Activated T-cell treated with anti-CD3 and anti-CD28 coated beads, Interleukin-2, amount 50 U/mL, for 24 hours (primary cell): Measurements from ENCODE around the gene SLC34A3.

Experiments used
- DNase-seq: peaks from one replicate; pipeline ENCODE4 v3.0.0-alpha.2; 2020
- H3K27ac Mint-ChIP-seq: 2 replicates; pipeline ENCODE4 v1.8.0; 2020; ENCODE audit warnings: mild to moderate bottlenecking, mixed read lengths
- H3K27me3 Mint-ChIP-seq: 2 replicates; pipeline ENCODE4 v1.8.0; 2020; ENCODE audit warnings: mixed read lengths
- H3K36me3 Mint-ChIP-seq: 2 replicates; pipeline ENCODE4 v1.8.0; 2020; ENCODE audit warnings: low read depth, mixed read lengths
- H3K4me1 Mint-ChIP-seq: 2 replicates; pipeline ENCODE4 v1.8.0; 2020; ENCODE audit warnings: low read depth, mixed read lengths
- H3K4me3 Mint-ChIP-seq: 2 replicates; pipeline ENCODE4 v1.8.0; 2020; ENCODE audit warnings: mild to moderate bottlenecking, moderate library complexity, mixed read lengths
- H3K9me3 Mint-ChIP-seq: 2 replicates; pipeline ENCODE4 v1.8.0; 2020; ENCODE audit warnings: mixed read lengths

SLC34A3 gene

GRCh38 chr9:137219757-137220316 lies 10.9 kb upstream of the SLC34A3 start:
- DNase-seq, result no peak
- Mint-ChIP-seq H3K4me1 (peaks cover 9% of the 10 kb centered on the region), H3K36me3 (peaks cover 31% of the 10 kb centered on the region), H3K27ac (no peak overlapping the region), H3K9me3 (no peaks in the 10 kb centered on the region), H3K27me3 (no peaks in the 10 kb centered on the region), H3K4me3 (no peak overlapping the region)

DNA sequence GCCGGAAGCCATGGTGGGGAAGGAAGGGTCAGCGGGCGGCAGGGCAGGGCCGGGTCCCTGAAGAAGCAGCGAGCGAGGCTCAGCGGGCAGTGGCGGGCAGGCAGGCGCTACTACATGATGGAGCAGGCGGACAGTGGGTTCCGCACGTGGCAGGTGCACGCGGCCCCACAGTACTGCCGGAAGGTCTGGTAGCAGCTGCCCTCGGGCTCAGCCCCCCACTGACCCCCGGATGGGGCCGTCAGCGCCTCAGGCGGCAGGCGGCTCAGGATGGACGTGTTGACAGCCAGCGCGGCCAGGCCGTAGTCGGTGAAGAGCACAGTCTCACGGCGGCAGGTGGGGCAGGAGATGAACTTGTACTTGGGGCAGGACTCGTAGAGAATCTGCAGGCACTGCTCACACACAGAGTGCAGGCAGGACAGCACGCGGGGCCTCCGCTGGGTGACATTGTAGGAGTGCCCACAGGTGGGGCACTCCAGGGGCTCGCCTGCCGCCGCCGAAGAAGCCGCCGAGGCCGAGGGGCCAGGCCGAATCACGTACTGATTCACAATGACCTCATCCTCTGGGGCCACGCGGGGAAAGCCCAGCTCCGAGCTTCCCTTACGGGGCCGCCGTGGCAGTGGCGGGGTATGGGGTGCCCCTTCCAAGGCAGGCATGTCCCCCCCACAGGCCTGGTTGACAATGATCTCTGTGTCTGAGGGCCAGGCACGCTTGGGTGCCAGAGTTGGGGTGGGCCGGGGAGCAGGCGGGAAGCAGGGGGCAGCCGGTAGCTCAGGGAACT lies 10.2 kb upstream of the SLC34A3 start:
- peaks cover 26% of the 10 kb centered on the region for H3K36me3 Mint-ChIP-seq
- no peaks in the 10 kb centered on the region for H3K27me3 Mint-ChIP-seq
- H3K9me3 Mint-ChIP-seq, result no peaks in the 10 kb centered on the region
- H3K4me3 Mint-ChIP-seq, result peak overlapping the region; percentile 39
- peaks cover 11% of the 10 kb centered on the region for H3K4me1 Mint-ChIP-seq
- DNase-seq, result no peak
- H3K27ac Mint-ChIP-seq, result no peak overlapping the region

GRCh38 chr9:137221095-137221505 lies 9.6 kb upstream of the SLC34A3 start:
- Mint-ChIP-seq H3K4me1 (peaks cover 11% of the 10 kb centered on the region), H3K4me3 (peak overlapping the region; percentile 39), H3K27ac (no peak overlapping the region), H3K9me3 (no peaks in the 10 kb centered on the region), H3K36me3 (peaks cover 20% of the 10 kb centered on the region), H3K27me3 (no peaks in the 10 kb centered on the region)
- no peak for DNase-seq

GRCh38 chr9:137221506-137222111 lies 9.1 kb upstream of the SLC34A3 start:
- no peaks in the 10 kb centered on the region for H3K27me3 Mint-ChIP-seq
- H3K4me1 Mint-ChIP-seq, result peaks cover 11% of the 10 kb centered on the region
- peak overlapping the region; percentile 14 for H3K27ac Mint-ChIP-seq
- peak overlapping the region; percentile 45 for H3K4me3 Mint-ChIP-seq
- peaks cover 15% of the 10 kb centered on the region for H3K36me3 Mint-ChIP-seq
- peak; percentile 47 for DNase-seq
- no peaks in the 10 kb centered on the region for H3K9me3 Mint-ChIP-seq

- peaks cover 11% of the 10 kb centered on the region for H3K4me1 Mint-ChIP-seq
- peaks cover 1% of the 10 kb centered on the region for H3K27me3 Mint-ChIP-seq
- no peaks in the 10 kb centered on the region for H3K9me3 Mint-ChIP-seq
- peak within 1 kb of the TSS; percentile 81 for H3K4me3 Mint-ChIP-seq
- H3K36me3 Mint-ChIP-seq, result peaks cover 8% of the 10 kb centered on the region
- DNase-seq, result peak; percentile 65
- peak within 1 kb of the TSS; percentile 84 for H3K27ac Mint-ChIP-seq
Measured at GRCh38 chr9:137222190-137223077, 8.3 kb upstream of the SLC34A3 start, which contains the start of gene RNF208. Gene RNF208 (minus strand): TSS chr9:137222240. CDS start chr9:137221212, 1,028 bp downstream.

GRCh38 chr9:137223078-137223970 lies 7.4 kb upstream of the SLC34A3 start:
- peak; percentile 98 for DNase-seq
- Mint-ChIP-seq H3K4me1 (peaks cover 13% of the 10 kb centered on the region), H3K4me3 (peak overlapping the region; percentile 81), H3K27ac (peak overlapping the region; percentile 84), H3K9me3 (no peaks in the 10 kb centered on the region), H3K27me3 (peaks cover 4% of the 10 kb centered on the region), H3K36me3 (peaks cover 8% of the 10 kb centered on the region)

DNA sequence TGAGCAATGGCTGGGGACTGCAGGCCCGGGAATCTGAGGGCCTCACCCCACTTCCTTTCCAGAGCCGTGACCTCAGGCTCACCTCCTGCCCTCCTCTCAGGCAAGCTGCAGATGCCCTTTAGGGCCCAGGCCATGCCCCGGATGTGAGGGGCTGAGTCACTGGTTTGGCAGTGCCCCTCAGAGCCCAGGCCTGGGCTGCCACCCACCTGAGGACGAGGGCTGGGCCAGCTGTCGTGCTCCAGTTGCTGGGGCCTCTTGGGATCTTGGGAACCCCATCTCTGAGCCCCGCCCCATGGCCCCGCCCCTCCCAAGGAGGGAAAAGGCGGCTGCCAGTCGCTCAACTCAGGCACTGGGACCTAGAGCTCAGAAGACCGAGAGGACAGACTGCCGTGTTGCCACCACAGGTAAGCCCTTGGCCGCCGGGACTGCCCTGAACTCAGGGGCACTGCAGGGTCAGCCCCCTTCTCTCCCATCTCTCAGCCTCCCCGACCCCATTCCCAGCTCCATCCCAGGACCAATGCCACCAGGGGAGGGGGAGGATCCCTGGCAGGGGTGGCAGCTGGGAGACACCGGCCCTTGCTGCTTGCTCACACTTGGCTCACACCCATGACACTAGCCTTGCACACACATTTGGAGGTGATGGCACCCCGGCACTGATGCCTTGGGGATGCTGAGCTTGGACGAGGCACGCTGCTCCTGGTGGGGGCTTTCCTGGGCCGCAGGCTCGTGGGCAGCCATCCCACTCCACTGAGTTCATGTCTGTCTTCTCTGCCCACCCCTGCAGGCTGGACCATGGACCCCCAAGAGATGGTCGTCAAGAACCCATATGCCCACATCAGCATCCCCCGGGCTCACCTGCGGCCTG lies 5.6 kb upstream of the SLC34A3 start, which contains the start of gene CYSRT1:
Gene CYSRT1 (plus strand): TSS at position 345 of the 865 bp plus-strand sequence. CDS start 448 bp downstream, at position 793.
- peaks cover 13% of the 10 kb centered on the region for H3K4me1 Mint-ChIP-seq
- no peaks in the 10 kb centered on the region for H3K36me3 Mint-ChIP-seq
- peak within 1 kb of the TSS; percentile 84 for H3K27ac Mint-ChIP-seq
- peaks cover 14% of the 10 kb centered on the region for H3K27me3 Mint-ChIP-seq
- no peaks in the 10 kb centered on the region for H3K9me3 Mint-ChIP-seq
- peak within 1 kb of the TSS; percentile 81 for H3K4me3 Mint-ChIP-seq
- no peak for DNase-seq

GRCh38 chr9:137225699-137226331 lies 4.9 kb upstream of the SLC34A3 start:
- H3K4me1 Mint-ChIP-seq, result peaks cover 13% of the 10 kb centered on the region
- no peaks in the 10 kb centered on the region for H3K9me3 Mint-ChIP-seq
- peaks cover 14% of the 10 kb centered on the region for H3K27me3 Mint-ChIP-seq

GRCh38 chr9:137226338-137227053 lies 4.2 kb upstream of the SLC34A3 start:
- no peaks in the 10 kb centered on the region for H3K9me3 Mint-ChIP-seq
- DNase-seq, result no peak
- H3K4me3 Mint-ChIP-seq, result no peak overlapping the region
- H3K4me1 Mint-ChIP-seq, result peaks cover 13% of the 10 kb centered on the region
- H3K36me3 Mint-ChIP-seq, result no peaks in the 10 kb centered on the region
- H3K27me3 Mint-ChIP-seq, result peaks cover 14% of the 10 kb centered on the region
- H3K27ac Mint-ChIP-seq, result no peak overlapping the region

More at GRCh38 chr9:137225699-137226331, 4.9 kb upstream of the SLC34A3 start:
- peak overlapping the region; percentile 10 for H3K4me3 Mint-ChIP-seq
- H3K36me3 Mint-ChIP-seq, result no peaks in the 10 kb centered on the region
- DNase-seq, result no peak
- no peak overlapping the region for H3K27ac Mint-ChIP-seq

DNA sequence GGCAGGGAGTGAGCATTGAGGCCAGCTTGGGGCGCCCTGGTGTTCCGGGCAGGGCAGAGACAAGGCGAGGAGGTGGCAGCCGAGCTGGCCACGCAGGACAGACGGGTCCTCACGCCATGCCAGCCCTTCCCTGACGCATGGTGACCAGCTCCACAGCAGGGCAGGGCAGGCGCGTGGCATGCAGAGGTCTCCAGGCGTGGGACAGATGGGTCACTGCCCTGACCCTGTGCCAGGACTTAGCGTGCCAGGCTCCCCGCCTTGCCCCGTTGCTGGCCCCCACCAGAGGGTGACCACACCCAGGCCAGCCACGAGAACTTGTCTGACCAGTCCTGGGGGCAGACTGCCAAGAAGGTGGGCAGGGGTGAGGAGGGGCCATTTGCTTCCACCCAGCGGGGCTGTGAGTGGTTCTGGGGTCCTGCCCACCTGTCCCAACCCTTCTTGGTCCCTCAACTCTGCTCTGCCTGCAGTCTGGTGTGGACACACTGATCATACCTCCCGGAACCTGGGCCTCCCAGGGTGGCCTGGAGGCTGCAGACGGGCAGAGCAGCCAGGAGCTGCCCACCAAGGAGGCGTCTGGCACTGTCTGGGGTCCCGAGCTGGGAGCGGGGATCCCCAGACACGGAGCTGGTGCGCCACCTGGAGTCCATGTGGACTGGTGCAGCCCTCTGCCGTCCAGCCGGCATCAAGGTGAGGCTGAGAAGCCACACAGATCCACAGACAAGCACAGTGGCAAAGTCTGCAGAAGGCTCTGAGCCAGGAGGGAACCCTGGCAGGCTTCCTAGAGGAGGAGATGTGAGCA lies 3.4 kb upstream of the SLC34A3 start, which contains the start of gene RNF224:
Gene RNF224 (plus strand): TSS at position 449 of the 799 bp plus-strand sequence. CDS start 834 bp downstream, outside the sequence.
- Mint-ChIP-seq H3K9me3 (no peaks in the 10 kb centered on the region), H3K27me3 (peaks cover 17% of the 10 kb centered on the region), H3K4me1 (peaks cover 13% of the 10 kb centered on the region), H3K27ac (no peak within 1 kb of the TSS), H3K4me3 (no peak within 1 kb of the TSS), H3K36me3 (no peaks in the 10 kb centered on the region)
- peak; percentile 88 for DNase-seq

- H3K36me3 Mint-ChIP-seq, result no peaks in the 10 kb centered on the region
- no peaks in the 10 kb centered on the region for H3K9me3 Mint-ChIP-seq
- no peak overlapping the region for H3K27ac Mint-ChIP-seq
- peaks cover 17% of the 10 kb centered on the region for H3K27me3 Mint-ChIP-seq
- no peak overlapping the region for H3K4me3 Mint-ChIP-seq
- peaks cover 10% of the 10 kb centered on the region for H3K4me1 Mint-ChIP-seq
- DNase-seq, result no peak
Measured at GRCh38 chr9:137227853-137228505, 2.7 kb upstream of the SLC34A3 start.
